ENCODE data around the gene SLC30A4. TPM values are rescaled to one million over a fixed set of nuclear protein-coding genes. Genes with fewer than 3 reads are reported as not detected.
"Not testable (repeated sequence)": the region's sequence is repeated elsewhere in the genome, so short reads cannot be mapped to it uniquely, and the experiment has no call there.

The SLC30A4 gene
- total and polyA plus RNA-seq, 2 donors (not counting 1 experiment from before 2014, with no cell fraction given): 6.7 to 9.1 TPM

DNA sequence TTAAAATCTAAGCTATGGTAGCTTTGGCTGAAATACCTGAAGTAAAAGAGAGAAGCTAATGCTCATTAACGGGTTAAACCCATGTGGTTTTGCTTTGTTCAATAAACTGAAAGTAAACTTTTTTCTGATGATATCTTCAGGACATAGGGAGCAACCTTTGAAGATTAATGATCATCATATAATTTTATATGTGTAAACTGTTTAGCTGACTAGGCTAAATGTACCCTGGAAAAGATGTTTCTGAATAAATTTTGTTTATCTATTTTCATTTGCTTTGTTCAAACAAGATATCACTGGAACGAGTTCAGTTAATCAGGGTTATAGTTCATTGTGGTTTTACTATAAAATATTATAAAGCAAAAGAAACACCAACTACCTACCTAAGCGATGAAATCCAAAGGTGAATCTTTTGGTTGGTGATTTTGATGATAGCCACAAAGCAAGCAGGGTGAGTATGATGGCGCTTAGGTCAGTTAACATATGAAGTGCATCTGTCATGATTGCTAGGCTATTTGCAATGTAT, 11.7 kb downstream of the SLC30A4 start:
- Histone ChIP-seq H3K4me2 (replicated peaks; ENCODE audit: low read depth, low read length, poor library complexity, severe bottlenecking) (no peak overlapping the region), H3K4me1 (ENCODE audit: control insufficient read depth in 2 of 2, insufficient read depth in 2 of 2, low read length in 2 of 2) (no peaks in the 10 kb centered on the region), H3K27ac (ENCODE audit: low read length in 2 of 2) (no peak overlapping the region), H3K9ac (ENCODE audit: low read length) (no peak overlapping the region), H3K9me3 (ENCODE audit: control extremely low read depth in 1 of 3, control insufficient read depth in 2 of 3, insufficient read depth in 1 of 3, low read length in 2 of 3) (no peaks in the 10 kb centered on the region), H3K4me3 (ENCODE audit: control extremely low read depth in 1 of 5, extremely low read depth in 1 of 5, insufficient read depth in 1 of 5, low read depth in 2 of 5, low read length in 4 of 5) (no peak overlapping the region), H3K27me3 (replicated peaks in 1 of 4; ENCODE audit: control extremely low read depth in 1 of 4, control insufficient read depth in 3 of 4, insufficient read depth in 4 of 4, low read length in 3 of 4) (no peaks in the 10 kb centered on the region), H3K36me3 (replicated peaks in 1 of 2; ENCODE audit: control extremely low read depth in 1 of 2, control insufficient read depth in 1 of 2, extremely low read depth in 1 of 2, insufficient read depth in 2 of 2, low read length in 1 of 2) (peaks cover 0 to 19% of the 10 kb centered on the region in 2 experiments), H2AFZ (ENCODE audit: insufficient read depth, low read depth, low read length, poor library complexity, severe bottlenecking) (no peak overlapping the region), H3K79me2 (ENCODE audit: control insufficient read depth, insufficient read depth, low read length) (no peaks in the 10 kb centered on the region), H4K20me1 (ENCODE audit: control insufficient read depth, insufficient read depth, low read length, poor library complexity, severe bottlenecking) (no peaks in the 10 kb centered on the region)
- CTCF ChIA-PET: interaction anchor here (1.2 to 1.5 kb wide), 2 partner anchors 53 to 103 kb away, joined by 4 to 5 read pairs; no protein-coding TSS in a partner anchor
- Mint-ChIP-seq H3K9me3 (ENCODE audit: insufficient read depth) (no peaks in the 10 kb centered on the region), H3K4me1 (no peaks in the 10 kb centered on the region), H3K27me3 (no peaks in the 10 kb centered on the region), H3K27ac (no peak overlapping the region), H3K4me3 (no peak overlapping the region)
- WGBS (ENCODE audit: insufficient coverage): no CpG with 5 or more reads among the region's 4 CpGs
- no peak for TF ChIP-seq EZH2 (IDR thresholded peaks at IDR 0.05; ENCODE audit: borderline replicate concordance, insufficient read depth, low read depth, low read length, poor library complexity, severe bottlenecking)
- TF ChIP-seq, protein P1, sequence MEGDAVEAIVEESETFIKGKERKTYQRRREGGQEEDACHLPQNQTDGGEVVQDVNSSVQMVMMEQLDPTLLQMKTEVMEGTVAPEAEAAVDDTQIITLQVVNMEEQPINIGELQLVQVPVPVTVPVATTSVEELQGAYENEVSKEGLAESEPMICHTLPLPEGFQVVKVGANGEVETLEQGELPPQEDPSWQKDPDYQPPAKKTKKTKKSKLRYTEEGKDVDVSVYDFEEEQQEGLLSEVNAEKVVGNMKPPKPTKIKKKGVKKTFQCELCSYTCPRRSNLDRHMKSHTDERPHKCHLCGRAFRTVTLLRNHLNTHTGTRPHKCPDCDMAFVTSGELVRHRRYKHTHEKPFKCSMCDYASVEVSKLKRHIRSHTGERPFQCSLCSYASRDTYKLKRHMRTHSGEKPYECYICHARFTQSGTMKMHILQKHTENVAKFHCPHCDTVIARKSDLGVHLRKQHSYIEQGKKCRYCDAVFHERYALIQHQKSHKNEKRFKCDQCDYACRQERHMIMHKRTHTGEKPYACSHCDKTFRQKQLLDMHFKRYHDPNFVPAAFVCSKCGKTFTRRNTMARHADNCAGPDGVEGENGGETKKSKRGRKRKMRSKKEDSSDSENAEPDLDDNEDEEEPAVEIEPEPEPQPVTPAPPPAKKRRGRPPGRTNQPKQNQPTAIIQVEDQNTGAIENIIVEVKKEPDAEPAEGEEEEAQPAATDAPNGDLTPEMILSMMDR (IDR thresholded peaks at IDR 0.05): no peak
- DNase-seq (no peak), ATAC-seq (ENCODE audit: low read depth) (no peak)
- intact Hi-C loops (cut with micrococcal nuclease): no loop called here
- POLR2A ChIA-PET: no interaction called here

DNA sequence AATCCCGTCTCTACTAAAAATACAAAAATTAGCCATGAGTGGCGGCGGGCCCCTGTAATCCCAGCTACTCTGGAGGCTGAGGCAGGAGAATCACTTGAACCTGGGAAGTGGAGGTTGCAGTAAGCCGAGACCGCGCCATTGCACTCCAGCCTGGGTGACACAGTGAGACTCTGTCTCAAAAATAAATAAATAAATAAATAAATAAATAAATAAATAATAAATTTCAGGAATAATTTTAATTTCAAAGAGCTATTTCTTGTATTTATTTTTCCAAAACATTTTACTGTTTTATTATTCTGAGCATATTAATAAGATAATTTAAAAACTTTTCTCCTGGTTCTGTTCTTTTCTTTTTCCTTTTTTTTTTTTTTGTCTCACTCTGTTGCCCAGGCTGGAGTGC, 15.4 kb downstream of the SLC30A4 start:
- H3K27ac Mint-ChIP-seq; intact Hi-C loops (cut with micrococcal nuclease); H3K27me3 Mint-ChIP-seq; H3K4me2 ChIP-seq (replicated peaks; ENCODE audit: low read depth, low read length, poor library complexity, severe bottlenecking); H3K9me3 Mint-ChIP-seq (ENCODE audit: insufficient read depth); H3K9ac ChIP-seq (ENCODE audit: low read length); POLR2A ChIA-PET; H3K27me3 ChIP-seq (replicated peaks in 1 of 4; ENCODE audit: control extremely low read depth in 1 of 4, control insufficient read depth in 3 of 4, insufficient read depth in 4 of 4, low read length in 3 of 4); H3K27ac ChIP-seq (ENCODE audit: low read length in 2 of 2); H2AFZ ChIP-seq (ENCODE audit: insufficient read depth, low read depth, low read length, poor library complexity, severe bottlenecking); H3K79me2 ChIP-seq (ENCODE audit: control insufficient read depth, insufficient read depth, low read length); H4K20me1 ChIP-seq (ENCODE audit: control insufficient read depth, insufficient read depth, low read length, poor library complexity, severe bottlenecking); H3K4me3 ChIP-seq (ENCODE audit: control extremely low read depth in 1 of 5, extremely low read depth in 1 of 5, insufficient read depth in 1 of 5, low read depth in 2 of 5, low read length in 4 of 5); H3K4me1 ChIP-seq (ENCODE audit: control insufficient read depth in 2 of 2, insufficient read depth in 2 of 2, low read length in 2 of 2); H3K9me3 ChIP-seq (ENCODE audit: control extremely low read depth in 1 of 3, control insufficient read depth in 2 of 3, insufficient read depth in 1 of 3, low read length in 2 of 3); H3K4me3 Mint-ChIP-seq; ATAC-seq (ENCODE audit: low read depth); H3K4me1 Mint-ChIP-seq; DNase-seq: not testable (repeated sequence)
- peaks cover 0 to 19% of the 10 kb centered on the region in 2 experiments for H3K36me3 ChIP-seq (replicated peaks in 1 of 2; ENCODE audit: control extremely low read depth in 1 of 2, control insufficient read depth in 1 of 2, extremely low read depth in 1 of 2, insufficient read depth in 2 of 2, low read length in 1 of 2)
- CTCF ChIA-PET: interaction anchor here (0.7 to 1.9 kb wide), 6 partner anchors 12 to 106 kb away, joined by 3 to 6 read pairs (median 4); no protein-coding TSS in a partner anchor
- WGBS (ENCODE audit: insufficient coverage): no CpG with 5 or more reads among the region's 6 CpGs

Measured in B cell (primary cell).